SK-N-MC (cell line): ENCODE data around the gene CHTF18.

Source experiments
- DNase-seq: peaks from one replicate; pipeline ENCODE4 v3.0.0-alpha.2; 2011; ENCODE audit warnings: low read depth, low spot score
- H3K27ac ChIP-seq: fragments of 200-600 bp; sonication (generic); 2 replicates; pipeline ENCODE4 v1.5.1; 2016; ENCODE audit warnings: mixed run types
- H3K36me3 ChIP-seq: fragments of 200-600 bp; sonication (generic); 2 replicates; pipeline ENCODE4 v1.6.1; 2017; ENCODE audit warnings: antibody characterized with exemption, low read length, mixed read lengths; ENCODE audit not compliant: insufficient read depth
- H3K4me3 ChIP-seq: fragments of 200-600 bp; sonication (generic); 2 replicates; pipeline ENCODE4 v1.5.1; 2016
- H3K9ac ChIP-seq: fragments of 200-600 bp; sonication (generic); 2 replicates; pipeline ENCODE4 v1.8.0; 2017; ENCODE audit warnings: mixed run types, mixed read lengths; ENCODE audit not compliant: insufficient read length
- H3K9me3 ChIP-seq: fragments of 200-600 bp; sonication (generic); 2 replicates; pipeline ENCODE4 v1.6.1; 2017; ENCODE audit warnings: low read depth, mild to moderate bottlenecking, antibody characterized with exemption, low read length, moderate library complexity, mixed read lengths
- EZH2 ChIP-seq: fragments of 200-600 bp; sonication (generic); IDR thresholded peaks from one replicate; pipeline ENCODE4 v1.6.1; 2017; ENCODE audit warnings: antibody characterized with exemption
- FOXP2 ChIP-seq: optimal IDR thresholded peaks from 2 replicates; pipeline ENCODE3; 2011; ENCODE audit warnings: mild to moderate bottlenecking, moderate library complexity; ENCODE audit not compliant: insufficient read depth; ENCODE audit errors: extremely low read length, control extremely low read depth
- POLR2AphosphoS5 ChIP-seq: IDR thresholded peaks from 2 replicates; pipeline ENCODE4 v1.6.1; 2012; ENCODE audit warnings: mild to moderate bottlenecking, low read depth, low read length, borderline replicate concordance

CHTF18 gene

DNA sequence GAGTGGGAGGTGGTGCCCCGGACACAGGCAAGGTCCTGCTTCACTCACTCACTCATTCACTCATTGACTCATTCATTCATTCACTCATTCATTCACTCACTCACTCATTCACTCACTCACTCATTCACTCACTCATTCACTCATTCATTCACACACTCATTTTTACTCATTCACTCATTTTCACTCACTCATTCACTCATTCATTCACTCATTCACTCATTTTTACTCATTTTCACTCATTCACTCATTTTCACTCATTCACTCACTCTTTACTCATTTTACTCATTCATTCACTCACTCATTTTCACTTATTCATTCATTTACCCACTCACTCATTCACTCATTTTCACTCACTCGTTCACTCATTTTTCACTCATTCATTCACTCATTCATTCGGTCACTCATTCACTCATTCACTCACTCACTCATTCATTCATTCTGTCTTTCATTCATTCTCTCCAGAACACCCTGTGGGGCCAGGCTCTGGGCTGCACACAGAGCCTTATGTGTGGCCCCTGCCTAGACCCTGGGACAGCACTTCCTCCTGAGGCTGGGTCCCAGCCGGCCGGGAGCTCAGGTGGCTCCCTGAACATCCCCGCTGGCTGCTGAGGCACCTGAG is 9.4 kb upstream of the CHTF18 start:
- TF ChIP-seq FOXP2 (no peak), EZH2 (no peak), POLR2AphosphoS5 (no peak)
- no peak overlapping the region for H3K9ac ChIP-seq
- no peak for DNase-seq

DNA sequence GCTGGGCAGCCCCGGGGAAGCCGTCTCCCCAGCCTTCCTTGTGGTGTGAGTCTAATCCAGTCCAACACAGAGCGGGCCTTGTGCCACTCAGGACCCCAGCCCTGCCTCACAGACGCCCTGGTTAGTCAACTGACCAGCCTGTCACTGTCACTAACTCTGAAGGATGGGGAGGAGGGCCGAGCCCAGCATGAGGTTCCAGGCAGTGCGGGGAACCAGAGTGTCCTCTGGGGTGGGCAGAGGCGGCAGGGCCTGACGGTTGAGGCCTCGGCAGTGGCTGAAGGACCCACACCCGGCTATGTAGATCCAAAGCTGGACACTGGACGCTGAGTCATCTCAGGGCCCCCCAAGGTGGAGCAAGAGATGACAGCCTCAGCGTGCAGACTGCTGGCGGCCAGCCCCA is 8.9 kb upstream of the CHTF18 start:
- no peak overlapping the region for H3K27ac ChIP-seq
- TF ChIP-seq FOXP2 (no peak), EZH2 (no peak)
- no peak overlapping the region for H3K9ac ChIP-seq
- H3K9me3 ChIP-seq: no peaks in the 10 kb centered on the region
- H3K36me3 ChIP-seq: no peaks in the 10 kb centered on the region
- H3K4me3 ChIP-seq: no peak overlapping the region
- DNase-seq: no peak

More for the DNA sequence above, 9.4 kb upstream of the CHTF18 start:
- no peaks in the 10 kb centered on the region for H3K36me3 ChIP-seq
- H3K9me3 ChIP-seq: no peaks in the 10 kb centered on the region
- no peak overlapping the region for H3K27ac ChIP-seq
- H3K4me3 ChIP-seq: no peak overlapping the region

DNA sequence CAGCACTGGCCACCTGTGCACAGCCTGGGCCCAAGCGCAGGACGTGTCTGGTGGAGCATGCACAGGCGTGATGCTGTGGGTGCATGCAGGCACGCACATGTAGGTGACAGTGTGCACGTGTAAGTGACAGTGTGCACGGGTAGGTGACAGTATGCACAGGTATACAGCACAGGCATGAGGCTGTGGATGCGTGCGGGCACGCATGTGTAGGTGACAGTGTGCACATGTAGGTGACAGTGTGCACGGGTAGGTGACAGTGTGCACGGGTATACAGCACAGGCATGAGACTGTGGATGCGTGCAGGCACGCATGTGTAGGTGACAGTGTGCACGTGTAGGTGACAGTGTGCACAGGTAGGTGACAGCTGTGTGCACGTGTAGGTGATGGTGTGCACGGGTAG is 8.1 kb upstream of the CHTF18 start:
- no peak overlapping the region for H3K27ac ChIP-seq
- TF ChIP-seq EZH2: no peak
- no peak for TF ChIP-seq FOXP2
- no peak for TF ChIP-seq POLR2AphosphoS5
- no peak overlapping the region for H3K9ac ChIP-seq
- no peaks in the 10 kb centered on the region for H3K9me3 ChIP-seq
- H3K4me3 ChIP-seq: no peak overlapping the region
- no peak for DNase-seq
- H3K36me3 ChIP-seq: no peaks in the 10 kb centered on the region

DNA sequence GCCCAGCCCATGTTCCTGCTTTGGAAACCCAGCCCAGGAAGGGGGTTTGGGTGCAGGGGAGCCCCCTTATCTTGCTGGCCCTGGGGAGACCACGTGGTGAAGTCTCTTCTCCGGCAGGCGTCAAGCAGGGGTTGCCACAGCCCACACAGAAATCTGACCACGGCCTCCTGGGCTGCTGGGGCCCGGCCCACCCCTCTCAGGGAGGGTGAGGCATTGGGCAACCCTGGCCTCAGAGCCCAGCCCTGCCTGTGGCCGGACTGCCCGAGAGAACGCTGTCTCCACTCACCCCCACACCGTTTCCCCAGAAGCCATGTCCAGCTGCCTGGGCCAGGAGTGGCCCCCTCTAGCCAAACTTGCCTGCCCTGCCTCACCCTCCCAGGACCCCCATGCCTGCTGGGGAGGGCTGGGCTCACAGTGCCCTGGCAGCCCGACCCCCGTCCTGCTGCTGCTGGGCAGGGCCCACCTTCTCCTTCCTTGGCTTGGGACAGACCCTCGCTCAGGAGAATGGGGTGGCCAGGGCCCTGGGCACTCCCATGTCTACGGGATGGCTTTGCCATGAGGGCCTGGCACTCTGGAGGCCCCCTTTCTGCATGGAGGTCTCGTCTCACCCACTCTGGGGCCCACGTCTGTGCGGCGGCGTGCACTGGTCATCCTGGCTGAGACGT is 6.9 kb upstream of the CHTF18 start:
- Histone ChIP-seq H3K4me3 (no peak overlapping the region), H3K9me3 (no peaks in the 10 kb centered on the region), H3K27ac (no peak overlapping the region), H3K9ac (no peak overlapping the region), H3K36me3 (no peaks in the 10 kb centered on the region; the same call in 1 of the 2 replicates)
- TF ChIP-seq FOXP2: no peak
- no peak for TF ChIP-seq EZH2
- TF ChIP-seq POLR2AphosphoS5: no peak
- no peak for DNase-seq

DNA sequence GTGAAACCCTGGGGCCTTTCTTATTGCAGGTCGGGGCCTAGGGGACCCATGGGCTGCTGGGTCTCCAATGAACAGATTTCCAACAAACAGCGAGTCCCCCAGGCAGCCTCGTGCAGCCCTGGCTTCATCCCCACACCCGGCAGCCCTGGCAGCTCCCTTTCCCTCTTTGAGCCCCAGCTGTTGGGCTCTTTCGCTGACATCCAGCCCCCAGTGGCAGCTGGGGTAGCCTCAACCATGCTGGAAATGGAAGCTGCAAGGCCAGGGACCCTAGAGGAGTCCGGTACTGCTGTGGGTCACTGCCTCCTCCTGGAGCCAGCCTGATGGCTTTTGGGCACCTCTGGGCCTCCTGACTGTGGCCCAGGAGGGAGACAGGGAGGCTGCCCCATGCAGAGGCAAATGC is 6.2 kb upstream of the CHTF18 start:
- DNase-seq: no peak
- Histone ChIP-seq H3K4me3 (no peak overlapping the region), H3K9ac (no peak overlapping the region), H3K9me3 (no peaks in the 10 kb centered on the region), H3K36me3 (no peaks in the 10 kb centered on the region; the same call in 1 of the 2 replicates), H3K27ac (no peak overlapping the region)
- TF ChIP-seq POLR2AphosphoS5 (no peak), EZH2 (no peak), FOXP2 (no peak)

DNA sequence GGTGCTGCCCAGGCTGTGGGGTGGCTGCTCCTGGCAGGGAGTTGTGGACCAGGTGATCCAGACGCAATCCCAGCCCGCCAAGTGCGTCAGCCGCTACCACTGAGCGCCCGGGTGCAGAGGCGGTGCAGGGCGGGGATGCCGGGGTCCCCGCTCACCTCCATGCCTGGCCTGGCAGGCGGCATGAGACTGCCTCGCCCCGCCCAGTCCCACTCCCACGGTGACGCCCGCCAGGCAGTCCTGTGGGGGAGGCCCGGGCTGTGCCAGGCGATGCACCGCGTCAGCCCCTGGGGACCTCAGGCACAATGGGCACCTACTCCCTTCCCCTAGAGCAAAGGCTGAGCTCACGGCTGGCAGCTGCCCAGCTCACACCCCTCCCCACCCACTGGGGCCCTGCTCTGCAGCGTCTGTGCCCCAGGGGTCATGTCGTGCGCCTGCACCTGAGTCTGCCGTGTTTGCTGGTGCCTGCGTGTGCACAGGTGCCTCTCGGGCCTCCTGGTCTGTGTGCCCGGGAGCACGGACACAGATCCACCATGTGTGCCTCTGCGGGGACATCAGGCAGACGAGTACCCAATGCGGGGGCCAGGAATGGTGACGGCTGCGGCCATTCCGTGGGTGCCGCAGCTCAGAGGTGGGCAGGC is 5.5 kb upstream of the CHTF18 start:
- no peak overlapping the region for H3K9ac ChIP-seq
- TF ChIP-seq FOXP2: no peak
- TF ChIP-seq EZH2: no peak
- no peak for TF ChIP-seq POLR2AphosphoS5
- no peak for DNase-seq
- H3K9me3 ChIP-seq: no peaks in the 10 kb centered on the region
- H3K36me3 ChIP-seq: no peaks in the 10 kb centered on the region; the same call in 1 of the 2 replicates
- no peak overlapping the region for H3K4me3 ChIP-seq
- H3K27ac ChIP-seq: no peak overlapping the region

DNA sequence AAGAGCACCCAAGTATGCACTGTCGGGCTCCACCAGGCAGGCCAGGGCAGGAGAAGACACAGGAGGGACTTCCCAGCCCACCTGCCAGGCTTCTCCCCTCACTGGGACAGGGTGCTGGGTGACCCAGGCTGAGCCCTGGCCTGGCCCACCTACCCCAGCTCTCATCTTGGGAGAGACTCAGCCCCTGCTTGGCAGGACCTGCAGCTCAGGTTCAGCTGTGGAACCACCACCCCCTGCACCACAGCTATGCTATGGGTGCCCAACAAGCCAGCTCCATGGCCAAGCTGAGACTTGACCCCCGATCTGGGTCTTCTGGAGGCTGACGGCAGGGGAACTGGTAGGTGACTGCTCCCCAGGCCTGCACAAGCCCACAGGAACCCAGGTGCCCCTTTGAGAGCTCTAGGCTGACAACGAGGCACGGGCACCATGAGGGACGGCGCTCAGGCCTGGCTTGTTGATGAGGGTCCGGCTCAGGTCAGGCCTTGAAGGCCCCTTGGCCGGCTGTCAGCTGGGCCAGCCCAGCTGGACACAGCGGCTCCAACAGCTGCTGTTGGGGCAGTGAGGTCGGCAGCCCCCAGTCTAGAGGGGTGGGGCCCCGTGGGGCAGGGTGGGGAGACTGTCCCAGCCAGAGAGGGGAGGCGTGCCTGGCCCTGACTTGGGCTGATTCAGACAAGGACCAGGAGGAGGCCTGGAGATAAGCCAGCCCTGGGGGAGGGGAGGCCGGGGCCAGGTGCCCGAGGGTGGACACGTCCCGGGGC is 4.8 kb upstream of the CHTF18 start:
- TF ChIP-seq POLR2AphosphoS5: no peak
- no peak overlapping the region for H3K9ac ChIP-seq
- no peak overlapping the region for H3K4me3 ChIP-seq
- H3K27ac ChIP-seq: no peak overlapping the region
- H3K36me3 ChIP-seq: no peaks in the 10 kb centered on the region; the same call in 1 of the 2 replicates
- no peaks in the 10 kb centered on the region for H3K9me3 ChIP-seq
- no peak for DNase-seq

DNA sequence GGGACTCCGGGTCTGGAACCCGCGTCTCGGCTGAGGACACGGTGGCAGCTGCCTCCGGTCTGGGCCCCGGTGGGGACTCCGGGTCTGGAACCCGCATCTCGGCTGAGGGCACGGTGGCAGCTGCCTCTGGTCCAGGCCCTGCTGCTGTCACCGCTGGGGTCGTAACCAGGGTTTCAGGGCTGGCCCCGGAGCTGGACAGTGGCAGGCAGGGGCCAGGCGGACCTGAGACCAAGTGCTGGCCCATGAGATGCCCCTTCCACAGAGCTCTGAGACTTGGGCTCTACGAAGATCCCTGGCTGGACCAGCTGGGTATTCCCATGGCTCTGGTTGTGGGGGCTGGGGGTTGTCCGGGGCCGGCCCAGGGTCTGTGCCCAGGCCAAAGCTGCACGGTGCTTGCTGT is 4.0 kb upstream of the CHTF18 start:
- H3K9ac ChIP-seq: no peak overlapping the region

More for the DNA sequence above, 4.0 kb upstream of the CHTF18 start:
- H3K27ac ChIP-seq: no peak overlapping the region
- H3K36me3 ChIP-seq: no peaks in the 10 kb centered on the region; the same call in 1 of the 2 replicates
- TF ChIP-seq POLR2AphosphoS5: no peak
- TF ChIP-seq EZH2: no peak
- no peak for TF ChIP-seq FOXP2
- H3K4me3 ChIP-seq: no peak overlapping the region
- H3K9me3 ChIP-seq: no peaks in the 10 kb centered on the region
- no peak for DNase-seq
